ENCODE data around the gene KNDC1.
"Not testable (repeated sequence)": the region's sequence is repeated elsewhere in the genome, so short reads cannot be mapped to it uniquely, and the experiment has no call there.

KNDC1 gene

GRCh38 chr10:133141144-133141957 lies 18.7 kb upstream of the KNDC1 start:
- Histone ChIP-seq H3K4me3 (ENCODE audit: low read depth in 1 of 5, low read length in 5 of 5) (no peak overlapping the region), H3K4me1 (ENCODE audit: control insufficient read depth in 5 of 5, insufficient read depth in 5 of 5, low read length in 5 of 5) (peaks cover 0 to 3% (median 0%) of the 10 kb centered on the region in 5 donors), H3K9ac (ENCODE audit: low read length in 5 of 5) (no peak overlapping the region), H3K36me3 (ENCODE audit: control insufficient read depth in 5 of 5, insufficient read depth in 5 of 5, low read length in 5 of 5) (no peaks in the 10 kb centered on the region), H3K27ac (ENCODE audit: low read depth, low read length) (no peak overlapping the region), H3K27me3 (ENCODE audit: control insufficient read depth in 5 of 5, insufficient read depth in 4 of 5, low read length in 5 of 5) (peaks cover 21 to 39% (median 28%) of the 10 kb centered on the region in 5 donors), H3K9me3 (ENCODE audit: control insufficient read depth in 5 of 5, low read length in 5 of 5) (no peaks in the 10 kb centered on the region)

- Histone ChIP-seq H3K27me3 (ENCODE audit: control insufficient read depth in 5 of 5, insufficient read depth in 4 of 5, low read length in 5 of 5) (peaks cover 21 to 39% (median 28%) of the 10 kb centered on the region in 5 donors), H3K9me3 (ENCODE audit: control insufficient read depth in 5 of 5, low read length in 5 of 5) (peaks cover 0 to 4% (median 0%) of the 10 kb centered on the region in 5 donors), H3K4me1 (ENCODE audit: control insufficient read depth in 5 of 5, insufficient read depth in 5 of 5, low read length in 5 of 5) (peaks cover 0 to 3% (median 0%) of the 10 kb centered on the region in 5 donors), H3K4me3 (ENCODE audit: low read depth in 1 of 5, low read length in 5 of 5) (no peak overlapping the region), H3K9ac (ENCODE audit: low read length in 5 of 5) (no peak overlapping the region), H3K27ac (ENCODE audit: low read depth, low read length) (no peak overlapping the region), H3K36me3 (ENCODE audit: control insufficient read depth in 5 of 5, insufficient read depth in 5 of 5, low read length in 5 of 5) (no peaks in the 10 kb centered on the region)
Observed at GRCh38 chr10:133141958-133142340, 18.1 kb upstream of the KNDC1 start.

GRCh38 chr10:133142523-133143199 lies 17.4 kb upstream of the KNDC1 start:
- Histone ChIP-seq H3K9me3 (ENCODE audit: control insufficient read depth in 5 of 5, low read length in 5 of 5) (peaks cover 0 to 11% (median 6%) of the 10 kb centered on the region in 5 donors), H3K9ac (ENCODE audit: low read length in 5 of 5) (no peak overlapping the region), H3K27ac (ENCODE audit: low read depth, low read length) (no peak overlapping the region), H3K36me3 (ENCODE audit: control insufficient read depth in 5 of 5, insufficient read depth in 5 of 5, low read length in 5 of 5) (no peaks in the 10 kb centered on the region), H3K4me1 (ENCODE audit: control insufficient read depth in 5 of 5, insufficient read depth in 5 of 5, low read length in 5 of 5) (peaks cover 0 to 3% (median 0%) of the 10 kb centered on the region in 5 donors), H3K4me3 (ENCODE audit: low read depth in 1 of 5, low read length in 5 of 5) (no peak overlapping the region), H3K27me3 (ENCODE audit: control insufficient read depth in 5 of 5, insufficient read depth in 4 of 5, low read length in 5 of 5) (peaks cover 21 to 39% (median 28%) of the 10 kb centered on the region in 5 donors)

GRCh38 chr10:133143200-133143533 lies 16.9 kb upstream of the KNDC1 start:
- Histone ChIP-seq H3K36me3 (ENCODE audit: control insufficient read depth in 5 of 5, insufficient read depth in 5 of 5, low read length in 5 of 5) (no peaks in the 10 kb centered on the region), H3K27ac (ENCODE audit: low read depth, low read length) (no peak overlapping the region), H3K4me3 (ENCODE audit: low read depth in 1 of 5, low read length in 5 of 5) (no peak overlapping the region), H3K9ac (ENCODE audit: low read length in 5 of 5) (no peak overlapping the region), H3K27me3 (ENCODE audit: control insufficient read depth in 5 of 5, insufficient read depth in 4 of 5, low read length in 5 of 5) (peaks cover 21 to 39% (median 28%) of the 10 kb centered on the region in 5 donors), H3K9me3 (ENCODE audit: control insufficient read depth in 5 of 5, low read length in 5 of 5) (peaks cover 0 to 16% (median 9%) of the 10 kb centered on the region in 5 donors), H3K4me1 (ENCODE audit: control insufficient read depth in 5 of 5, insufficient read depth in 5 of 5, low read length in 5 of 5) (peaks cover 0 to 3% (median 0%) of the 10 kb centered on the region in 5 donors)

- no peaks in the 10 kb centered on the region for H3K36me3 ChIP-seq (ENCODE audit: control insufficient read depth in 5 of 5, insufficient read depth in 5 of 5, low read length in 5 of 5)
- peaks cover 0 to 19% (median 10%) of the 10 kb centered on the region in 5 donors for H3K9me3 ChIP-seq (ENCODE audit: control insufficient read depth in 5 of 5, low read length in 5 of 5)
- no peak overlapping the region for H3K4me3 ChIP-seq (ENCODE audit: low read depth in 1 of 5, low read length in 5 of 5)
- H3K27me3 ChIP-seq (ENCODE audit: control insufficient read depth in 5 of 5, insufficient read depth in 4 of 5, low read length in 5 of 5), result peaks cover 21 to 39% (median 28%) of the 10 kb centered on the region in 5 donors
- H3K4me1 ChIP-seq (ENCODE audit: control insufficient read depth in 5 of 5, insufficient read depth in 5 of 5, low read length in 5 of 5), result peaks cover 0 to 3% (median 0%) of the 10 kb centered on the region in 5 donors
- no peak overlapping the region for H3K9ac ChIP-seq (ENCODE audit: low read length in 5 of 5)
- no peak overlapping the region for H3K27ac ChIP-seq (ENCODE audit: low read depth, low read length)
Observed at GRCh38 chr10:133143546-133143945, 16.5 kb upstream of the KNDC1 start.

GRCh38 chr10:133144771-133145170 lies 15.2 kb upstream of the KNDC1 start:
- Histone ChIP-seq H3K27ac (ENCODE audit: low read depth, low read length) (no peak overlapping the region), H3K36me3 (ENCODE audit: control insufficient read depth in 5 of 5, insufficient read depth in 5 of 5, low read length in 5 of 5) (no peaks in the 10 kb centered on the region), H3K9ac (ENCODE audit: low read length in 5 of 5) (no peak overlapping the region), H3K9me3 (ENCODE audit: control insufficient read depth in 5 of 5, low read length in 5 of 5) (peaks cover 0 to 22% (median 11%) of the 10 kb centered on the region in 5 donors), H3K27me3 (ENCODE audit: control insufficient read depth in 5 of 5, insufficient read depth in 4 of 5, low read length in 5 of 5) (peaks cover 21 to 37% (median 25%) of the 10 kb centered on the region in 5 donors), H3K4me3 (ENCODE audit: low read depth in 1 of 5, low read length in 5 of 5) (no peak overlapping the region), H3K4me1 (ENCODE audit: control insufficient read depth in 5 of 5, insufficient read depth in 5 of 5, low read length in 5 of 5) (peaks cover 0 to 3% (median 0%) of the 10 kb centered on the region in 5 donors)

GRCh38 chr10:133150226-133150625 lies 9.8 kb upstream of the KNDC1 start:
- Histone ChIP-seq H3K27me3 (ENCODE audit: control insufficient read depth in 5 of 5, insufficient read depth in 4 of 5, low read length in 5 of 5) (peaks cover 0 to 16% (median 3%) of the 10 kb centered on the region in 5 donors), H3K9me3 (ENCODE audit: control insufficient read depth in 5 of 5, low read length in 5 of 5) (peaks cover 0 to 27% (median 11%) of the 10 kb centered on the region in 5 donors), H3K4me3 (ENCODE audit: low read depth in 1 of 5, low read length in 5 of 5) (no peak overlapping the region), H3K4me1 (ENCODE audit: control insufficient read depth in 5 of 5, insufficient read depth in 5 of 5, low read length in 5 of 5) (no peaks in the 10 kb centered on the region), H3K36me3 (ENCODE audit: control insufficient read depth in 5 of 5, insufficient read depth in 5 of 5, low read length in 5 of 5) (no peaks in the 10 kb centered on the region), H3K27ac (ENCODE audit: low read depth, low read length) (no peak overlapping the region), H3K9ac (ENCODE audit: low read length in 5 of 5) (no peak overlapping the region)

GRCh38 chr10:133150656-133151055 lies 9.4 kb upstream of the KNDC1 start:
- H3K9ac ChIP-seq (ENCODE audit: low read length in 5 of 5), result no peak overlapping the region
- H3K27ac ChIP-seq (ENCODE audit: low read depth, low read length), result no peak overlapping the region
- H3K36me3 ChIP-seq (ENCODE audit: control insufficient read depth in 5 of 5, insufficient read depth in 5 of 5, low read length in 5 of 5), result no peaks in the 10 kb centered on the region
- peaks cover 0 to 27% (median 11%) of the 10 kb centered on the region in 5 donors for H3K9me3 ChIP-seq (ENCODE audit: control insufficient read depth in 5 of 5, low read length in 5 of 5)
- H3K4me3 ChIP-seq (ENCODE audit: low read depth in 1 of 5, low read length in 5 of 5), result no peak overlapping the region
- H3K27me3 ChIP-seq (ENCODE audit: control insufficient read depth in 5 of 5, insufficient read depth in 4 of 5, low read length in 5 of 5), result peaks cover 0 to 15% (median 3%) of the 10 kb centered on the region in 5 donors
- no peaks in the 10 kb centered on the region for H3K4me1 ChIP-seq (ENCODE audit: control insufficient read depth in 5 of 5, insufficient read depth in 5 of 5, low read length in 5 of 5)

- H3K4me1 ChIP-seq (ENCODE audit: control insufficient read depth in 5 of 5, insufficient read depth in 5 of 5, low read length in 5 of 5); H3K4me3 ChIP-seq (ENCODE audit: low read depth in 1 of 5, low read length in 5 of 5): not testable (repeated sequence)
- peaks cover 0 to 15% (median 3%) of the 10 kb centered on the region in 5 donors for H3K27me3 ChIP-seq (ENCODE audit: control insufficient read depth in 5 of 5, insufficient read depth in 4 of 5, low read length in 5 of 5)
Observed at GRCh38 chr10:133151071-133151470, 8.9 kb upstream of the KNDC1 start.

GRCh38 chr10:133151543-133151972 lies 8.5 kb upstream of the KNDC1 start:
- peaks cover 0 to 27% (median 11%) of the 10 kb centered on the region in 5 donors for H3K9me3 ChIP-seq (ENCODE audit: control insufficient read depth in 5 of 5, low read length in 5 of 5)
- H3K9ac ChIP-seq (ENCODE audit: low read length in 5 of 5), result no peak overlapping the region
- H3K36me3 ChIP-seq (ENCODE audit: control insufficient read depth in 5 of 5, insufficient read depth in 5 of 5, low read length in 5 of 5), result no peaks in the 10 kb centered on the region
- H3K4me3 ChIP-seq (ENCODE audit: low read depth in 1 of 5, low read length in 5 of 5), result no peak overlapping the region
- no peaks in the 10 kb centered on the region for H3K4me1 ChIP-seq (ENCODE audit: control insufficient read depth in 5 of 5, insufficient read depth in 5 of 5, low read length in 5 of 5)
- peaks cover 0 to 14% (median 3%) of the 10 kb centered on the region in 5 donors for H3K27me3 ChIP-seq (ENCODE audit: control insufficient read depth in 5 of 5, insufficient read depth in 4 of 5, low read length in 5 of 5)
- H3K27ac ChIP-seq (ENCODE audit: low read depth, low read length), result no peak overlapping the region

More at GRCh38 chr10:133151071-133151470, 8.9 kb upstream of the KNDC1 start:
- not testable (repeated sequence) for H3K9ac ChIP-seq (ENCODE audit: low read length in 5 of 5); H3K36me3 ChIP-seq (ENCODE audit: control insufficient read depth in 5 of 5, insufficient read depth in 5 of 5, low read length in 5 of 5); H3K27ac ChIP-seq (ENCODE audit: low read depth, low read length)
- peaks cover 0 to 27% (median 11%) of the 10 kb centered on the region in 5 donors for H3K9me3 ChIP-seq (ENCODE audit: control insufficient read depth in 5 of 5, low read length in 5 of 5)
